Activated T-helper 2 cell treated with anti-CD3 and anti-CD28 coated beads, Interferon-gamma antibody, Interleukin-2, Interleukin-4, amounts not matched to agents 10 μg/mL and 5 μg/mL and 100 μg/mL, durations not matched to agents 14 hours and 24 hours and 36 hours (primary cell): Measurements from ENCODE around the gene ADH5. TPM values are rescaled to one million over a fixed set of nuclear protein-coding genes. Genes with fewer than 3 reads are reported as not detected.
"Not testable (repeated sequence)": the region's sequence is repeated elsewhere in the genome, so short reads cannot be mapped to it uniquely, and the experiment has no call there.

ENCODE experiments used
- DNase-seq: peaks from one replicate; pipeline ENCODE4 v3.0.0; 2021; ENCODE audit warnings: low spot score
- H3K27ac Mint-ChIP-seq: one replicate; pipeline ENCODE4 v1.8.0; 2021; ENCODE audit warnings: mixed read lengths
- H3K27me3 Mint-ChIP-seq: one replicate; pipeline ENCODE4 v1.8.0; 2021; ENCODE audit warnings: low read depth, mixed read lengths
- H3K36me3 Mint-ChIP-seq: one replicate; pipeline ENCODE4 v1.8.0; 2021; ENCODE audit warnings: low read depth, mixed read lengths
- H3K4me1 Mint-ChIP-seq: one replicate; pipeline ENCODE4 v1.8.0; 2021; ENCODE audit warnings: low read depth, mixed read lengths
- H3K4me3 Mint-ChIP-seq: one replicate; pipeline ENCODE4 v1.8.0; 2021; ENCODE audit warnings: low read depth, mild to moderate bottlenecking, moderate library complexity, mixed read lengths
- H3K9me3 Mint-ChIP-seq: one replicate; pipeline ENCODE4 v1.8.0; 2021; ENCODE audit warnings: mixed read lengths
- intact Hi-C: fragments of 100-400 bp; cut with micrococcal nuclease; formaldehyde crosslinking; loops from one replicate; pipeline ENCODE4 v1.15.1; 2023
- total RNA-seq: library from RNA; stranded (reverse); gene quantifications from 2 replicates; pipeline ENCODE4 v1.2.3, GENCODE V29; 2022

The ADH5 gene
- 93.8 and 98.6 TPM in 2 replicates for total RNA-seq

GRCh38 chr4:99088481-99089365, at the start of gene ADH5:
Gene ADH5, minus strand, starts transcription at chr4:99088788. Its CDS starts 88 bp downstream, at chr4:99088700.
- Mint-ChIP-seq H3K9me3 (no peaks in the 10 kb centered on the region), H3K36me3 (peaks cover 17% of the 10 kb centered on the region), H3K4me3 (peak within 1 kb of the TSS; percentile 95), H3K4me1 (peaks cover 26% of the 10 kb centered on the region), H3K27ac (peak within 1 kb of the TSS; percentile 92), H3K27me3 (peaks cover 4% of the 10 kb centered on the region)
- intact Hi-C loops, result loop anchor here (1.0 to 10.0 kb wide), 6 partner anchors 93 to 945 kb away; partner anchors contain the start of genes DNAJB14, EIF4E, METAP1 and STPG2
- DNase-seq, result peak; percentile 80

DNA sequence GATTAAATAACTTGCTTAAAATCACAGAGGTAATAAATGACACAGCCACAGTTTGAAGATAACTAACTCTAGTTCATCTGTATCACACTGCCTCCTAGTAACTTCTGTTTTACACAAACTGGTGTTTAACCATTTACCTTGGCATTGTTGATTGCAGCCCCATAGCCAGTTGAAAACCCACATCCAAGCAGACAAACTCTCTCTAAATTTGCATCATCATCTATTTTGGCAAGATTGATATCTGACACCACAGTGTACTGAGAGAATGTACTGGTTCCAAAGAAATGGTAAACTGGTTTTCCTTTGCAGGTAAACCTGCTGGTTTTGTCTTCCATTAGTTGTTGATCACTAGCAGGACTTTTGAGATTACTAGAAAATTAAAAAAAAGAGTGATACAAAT, 47.7 kb upstream of the ADH5 start:
- no peak for DNase-seq
- H3K9me3 Mint-ChIP-seq, result no peaks in the 10 kb centered on the region
- intact Hi-C loops, result no loop called here
- no peaks in the 10 kb centered on the region for H3K4me1 Mint-ChIP-seq
- H3K4me3 Mint-ChIP-seq, result no peak overlapping the region
- no peaks in the 10 kb centered on the region for H3K36me3 Mint-ChIP-seq
- no peaks in the 10 kb centered on the region for H3K27me3 Mint-ChIP-seq
- H3K27ac Mint-ChIP-seq, result no peak overlapping the region

DNA sequence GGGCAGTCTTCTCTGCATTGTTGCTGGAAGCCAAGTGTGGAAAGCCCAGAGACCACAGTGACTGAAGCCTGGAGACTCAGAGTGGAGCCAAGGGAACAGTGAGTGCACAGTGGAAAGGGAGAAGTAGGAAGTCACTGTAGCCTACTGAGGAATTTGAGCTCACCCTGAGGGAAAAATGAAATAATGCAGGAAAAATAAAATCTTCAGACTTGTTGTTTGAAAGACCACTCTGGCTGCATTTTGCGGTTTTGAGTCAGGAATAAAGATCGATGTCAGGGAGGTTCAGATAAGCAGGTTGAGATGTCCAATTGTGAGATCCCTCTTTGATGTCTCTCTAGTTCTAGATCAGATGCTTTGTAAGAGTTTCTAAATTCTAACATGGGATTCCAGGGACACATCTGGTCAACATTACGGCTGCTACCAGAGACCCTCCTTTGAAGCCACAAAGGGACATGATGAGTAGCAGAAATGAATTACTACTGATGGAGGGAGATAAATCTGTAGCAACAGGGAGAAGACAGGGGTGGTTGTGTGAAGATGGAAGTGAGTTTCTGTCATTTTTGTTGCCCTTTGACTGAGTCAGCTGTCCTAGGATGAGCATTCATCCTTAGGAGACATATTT, 47.1 kb upstream of the ADH5 start:
- H3K9me3 Mint-ChIP-seq, result no peaks in the 10 kb centered on the region
- no peak for DNase-seq
- H3K4me1 Mint-ChIP-seq, result no peaks in the 10 kb centered on the region
- H3K36me3 Mint-ChIP-seq, result no peaks in the 10 kb centered on the region
- no peak overlapping the region for H3K27ac Mint-ChIP-seq
- intact Hi-C loops, result no loop called here
- H3K27me3 Mint-ChIP-seq, result no peaks in the 10 kb centered on the region
- no peak overlapping the region for H3K4me3 Mint-ChIP-seq

DNA sequence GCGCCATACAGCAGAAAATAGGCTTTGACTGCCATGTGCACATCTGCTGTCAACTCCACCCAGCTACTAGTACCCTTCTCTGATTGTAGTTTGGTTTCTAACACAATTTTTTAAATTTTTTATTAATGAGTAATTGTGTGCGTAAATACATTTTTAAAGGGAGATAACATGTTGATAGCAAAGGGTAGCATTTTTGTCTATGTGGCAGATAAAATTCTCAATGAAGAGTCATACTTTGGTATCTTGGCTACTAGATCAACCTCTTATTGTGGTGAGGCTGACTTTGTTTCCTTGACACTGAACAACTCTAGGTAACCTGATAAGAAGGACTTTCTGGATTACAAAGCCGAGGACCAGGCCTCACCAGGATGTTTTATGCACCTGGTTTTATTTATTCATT, 46.0 kb upstream of the ADH5 start:
- Mint-ChIP-seq H3K27ac (no peak overlapping the region), H3K9me3 (no peaks in the 10 kb centered on the region), H3K4me1 (no peaks in the 10 kb centered on the region), H3K4me3 (no peak overlapping the region), H3K36me3 (no peaks in the 10 kb centered on the region), H3K27me3 (peaks cover 2% of the 10 kb centered on the region)
- DNase-seq, result no peak
- intact Hi-C loops, result no loop called here

- peaks cover 4% of the 10 kb centered on the region for H3K27me3 Mint-ChIP-seq
Measured at GRCh38 chr4:99131378-99131777, 42.8 kb upstream of the ADH5 start.

GRCh38 chr4:99126376-99126775, 37.8 kb upstream of the ADH5 start:
- Mint-ChIP-seq H3K9me3 (no peaks in the 10 kb centered on the region), H3K36me3 (no peaks in the 10 kb centered on the region), H3K4me3 (no peak overlapping the region), H3K27me3 (peaks cover 8% of the 10 kb centered on the region), H3K27ac (no peak overlapping the region), H3K4me1 (no peaks in the 10 kb centered on the region)
- intact Hi-C loops, result no loop called here
- DNase-seq, result no peak

More at GRCh38 chr4:99131378-99131777, 42.8 kb upstream of the ADH5 start:
- H3K4me3 Mint-ChIP-seq, result no peak overlapping the region
- no peaks in the 10 kb centered on the region for H3K4me1 Mint-ChIP-seq
- no peak for DNase-seq
- no peaks in the 10 kb centered on the region for H3K9me3 Mint-ChIP-seq
- no peaks in the 10 kb centered on the region for H3K36me3 Mint-ChIP-seq
- H3K27ac Mint-ChIP-seq, result no peak overlapping the region
- intact Hi-C loops, result no loop called here

- H3K27ac Mint-ChIP-seq, result no peak overlapping the region
- H3K27me3 Mint-ChIP-seq, result peaks cover 7% of the 10 kb centered on the region
- H3K9me3 Mint-ChIP-seq, result no peaks in the 10 kb centered on the region
- intact Hi-C loops, result no loop called here
- no peak for DNase-seq
- H3K4me3 Mint-ChIP-seq, result no peak overlapping the region
- no peaks in the 10 kb centered on the region for H3K4me1 Mint-ChIP-seq
- H3K36me3 Mint-ChIP-seq, result no peaks in the 10 kb centered on the region
Measured at GRCh38 chr4:99121008-99121407, 32.4 kb upstream of the ADH5 start.

GRCh38 chr4:99120501-99120900, 31.9 kb upstream of the ADH5 start:
- Mint-ChIP-seq H3K4me1 (no peaks in the 10 kb centered on the region), H3K27ac (no peak overlapping the region), H3K4me3 (no peak overlapping the region), H3K9me3 (no peaks in the 10 kb centered on the region), H3K27me3 (peaks cover 3% of the 10 kb centered on the region), H3K36me3 (no peaks in the 10 kb centered on the region)
- intact Hi-C loops, result no loop called here
- DNase-seq, result no peak

DNA sequence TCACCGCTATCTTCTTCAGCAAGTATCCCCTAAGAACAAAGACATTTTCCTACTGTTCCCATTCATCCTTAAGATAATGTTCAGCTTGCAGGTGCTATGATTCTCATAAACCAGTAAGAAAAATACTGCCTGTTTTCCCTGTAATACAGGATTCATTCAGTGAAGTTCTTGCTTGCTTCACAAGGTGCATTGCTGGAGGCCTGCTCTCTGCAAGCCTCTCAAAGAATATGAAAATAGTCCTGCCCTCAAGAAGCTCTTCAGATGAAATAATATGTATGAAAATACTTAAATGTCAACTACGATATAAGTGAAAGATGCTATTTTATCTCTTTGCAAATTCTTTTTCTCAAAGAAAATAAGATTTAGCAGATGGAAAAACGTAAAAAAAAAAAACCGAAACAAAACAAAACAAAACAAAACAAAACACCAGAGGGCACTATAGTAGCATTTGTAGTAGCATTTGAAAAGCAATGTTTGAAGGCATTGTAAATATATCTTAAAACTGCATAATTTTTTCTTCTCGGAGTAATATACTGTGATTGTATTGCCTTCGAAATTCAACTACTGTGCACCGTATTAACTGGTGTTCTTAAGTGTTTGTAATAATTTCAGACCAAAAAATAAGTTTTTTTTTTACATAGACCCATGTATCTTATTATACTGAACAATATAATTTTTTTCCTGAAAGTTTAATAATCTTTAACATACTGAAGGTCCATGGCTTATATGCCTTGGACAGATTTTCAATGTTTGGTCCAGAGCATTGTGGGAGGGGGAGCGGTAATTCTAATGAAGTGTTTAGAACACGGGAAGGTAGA, 29.5 kb upstream of the ADH5 start:
- Mint-ChIP-seq H3K27ac (no peak overlapping the region), H3K4me1 (no peaks in the 10 kb centered on the region), H3K27me3 (peaks cover 6% of the 10 kb centered on the region), H3K36me3 (no peaks in the 10 kb centered on the region), H3K9me3 (no peaks in the 10 kb centered on the region), H3K4me3 (no peak overlapping the region)
- intact Hi-C loops, result loop anchor here (1.0 to 5.0 kb wide), 2 partner anchors 287 to 344 kb away; no protein-coding TSS in a partner anchor
- no peak for DNase-seq

GRCh38 chr4:99117122-99117841, 28.7 kb upstream of the ADH5 start:
- DNase-seq, H3K27ac Mint-ChIP-seq, H3K4me3 Mint-ChIP-seq, H3K27me3 Mint-ChIP-seq, H3K36me3 Mint-ChIP-seq, H3K4me1 Mint-ChIP-seq, H3K9me3 Mint-ChIP-seq: not testable (repeated sequence)
- intact Hi-C loops, result loop anchor here (5.0 kb wide), 1 partner anchor 345 kb away; no protein-coding TSS in a partner anchor

DNA sequence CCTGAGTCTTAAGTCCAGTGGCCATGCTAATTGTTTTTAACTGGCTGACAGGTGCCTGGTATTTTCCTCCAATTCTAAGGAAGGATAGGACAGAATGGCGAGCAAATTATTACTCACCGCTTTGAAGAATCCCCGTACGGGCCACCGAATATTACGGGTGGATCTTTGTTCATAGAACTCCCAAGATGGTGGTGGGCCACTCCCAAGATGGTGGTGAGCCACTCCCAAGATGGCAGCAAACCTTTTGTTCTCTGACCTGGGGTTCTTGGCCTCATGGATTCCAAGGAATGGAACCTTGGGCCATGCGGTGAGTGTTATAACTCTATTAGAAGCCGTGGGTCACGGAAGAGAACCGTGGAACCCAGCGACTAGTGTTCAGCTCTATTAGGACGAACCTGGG, 20.7 kb upstream of the ADH5 start:
- H3K36me3 Mint-ChIP-seq, H3K4me1 Mint-ChIP-seq, H3K27ac Mint-ChIP-seq, H3K27me3 Mint-ChIP-seq, H3K9me3 Mint-ChIP-seq, intact Hi-C loops, DNase-seq, H3K4me3 Mint-ChIP-seq: not testable (repeated sequence)

GRCh38 chr4:99104153-99104552, 15.6 kb upstream of the ADH5 start:
- no peaks in the 10 kb centered on the region for H3K9me3 Mint-ChIP-seq
- no peaks in the 10 kb centered on the region for H3K36me3 Mint-ChIP-seq
- H3K27me3 Mint-ChIP-seq, result no peaks in the 10 kb centered on the region
- no peak overlapping the region for H3K4me3 Mint-ChIP-seq
- H3K27ac Mint-ChIP-seq, result no peak overlapping the region
- H3K4me1 Mint-ChIP-seq, result no peaks in the 10 kb centered on the region
- intact Hi-C loops, result no loop called here
- DNase-seq, result no peak
